Omental fat pad (tissue), 4 donors: Measurements from ENCODE around the gene ZFAND3. TPM values are rescaled to one million over a fixed set of nuclear protein-coding genes. Genes with fewer than 3 reads are reported as not detected.

Experiments
- ATAC-seq: fragments of 150-250 bp; one replicate; pipeline ENCODE4 v1.9.1; 2016; ENCODE audit warnings: mild to moderate bottlenecking, moderate library complexity; ENCODE audit not compliant: low FRiP score
- DNase-seq: peaks from one replicate; pipeline ENCODE4 v3.0.0-alpha.2; 2019; ENCODE audit warnings: low spot score
- CTCF ChIP-seq, 3 donors: fragments of 450-650 bp; IDR thresholded peaks; one replicate each; pipeline ENCODE4 v1.5.1; 2016 to 2017; ENCODE audit warnings: antibody characterized with exemption in 3 of 3, mild to moderate bottlenecking in 3 of 3, moderate library complexity in 2 of 3
- total RNA-seq, 4 donors: library from RNA; depleted of rRNA; stranded (reverse); fragments of >200 nt; gene quantifications; one replicate each; pipeline ENCODE4 v1.1.0, GENCODE V29; 2016

Gene ZFAND3
- total RNA-seq, 4 donors from 2014 or later = 28.8 to 43.8 (median 38.0) TPM

DNA sequence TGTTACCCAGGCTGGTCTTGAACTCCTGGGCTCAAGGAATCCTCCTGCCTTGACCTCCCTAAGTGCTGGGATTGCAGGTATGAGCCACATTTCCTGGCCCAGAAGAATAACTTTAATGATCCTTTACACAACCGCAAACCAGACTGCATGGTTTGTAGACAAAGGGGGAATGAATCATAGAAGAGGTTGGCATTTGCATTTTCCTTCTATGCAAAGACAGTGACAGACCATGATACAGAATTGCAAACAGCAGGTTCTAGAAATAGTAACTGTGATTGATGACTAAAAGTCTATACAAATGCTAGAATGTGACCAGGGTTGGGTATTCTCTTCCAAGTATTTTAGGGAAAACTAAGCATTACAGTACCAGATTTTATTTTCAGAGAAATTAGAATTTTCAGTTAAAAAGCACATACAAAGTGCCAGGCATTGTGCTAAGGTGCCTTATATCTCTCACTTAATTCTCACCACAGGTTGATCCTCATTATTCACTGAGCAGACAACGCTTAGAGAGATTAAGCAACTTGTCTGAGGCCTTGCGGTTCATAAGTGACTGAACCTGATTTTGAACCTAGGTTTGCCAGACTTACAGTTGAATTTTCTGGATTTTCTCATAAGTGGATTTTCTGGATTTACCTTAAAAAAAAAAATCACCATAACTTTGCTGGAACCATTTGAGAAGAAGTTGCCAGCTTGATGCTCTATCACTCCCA is 146.6 kb downstream of the ZFAND3 start:
- DNase-seq = no peak
- ATAC-seq = no peak
- no peak for TF ChIP-seq CTCF (IDR thresholded peaks at IDR 0.05)

DNA sequence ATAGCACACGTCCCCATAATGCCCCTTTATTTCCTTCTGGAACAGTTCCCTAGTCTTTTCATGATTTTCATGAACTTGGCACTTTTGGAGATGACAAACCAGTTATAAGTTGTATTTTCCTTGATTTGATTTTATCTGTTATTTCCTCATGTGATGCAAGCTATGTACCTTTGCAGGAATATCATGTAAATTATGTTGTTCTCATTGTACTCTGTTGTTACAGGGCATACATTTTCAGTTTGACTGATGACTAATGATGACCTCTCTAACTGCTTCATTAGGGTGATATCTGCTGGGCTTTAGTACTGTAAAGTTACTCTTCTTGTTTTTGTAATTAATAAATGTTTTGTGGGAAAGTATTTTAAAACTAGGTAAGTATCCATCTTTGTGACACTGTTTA is 147.3 kb downstream of the ZFAND3 start:
- no peak for DNase-seq
- no peak for TF ChIP-seq CTCF (IDR thresholded peaks at IDR 0.05)
- no peak for ATAC-seq

DNA sequence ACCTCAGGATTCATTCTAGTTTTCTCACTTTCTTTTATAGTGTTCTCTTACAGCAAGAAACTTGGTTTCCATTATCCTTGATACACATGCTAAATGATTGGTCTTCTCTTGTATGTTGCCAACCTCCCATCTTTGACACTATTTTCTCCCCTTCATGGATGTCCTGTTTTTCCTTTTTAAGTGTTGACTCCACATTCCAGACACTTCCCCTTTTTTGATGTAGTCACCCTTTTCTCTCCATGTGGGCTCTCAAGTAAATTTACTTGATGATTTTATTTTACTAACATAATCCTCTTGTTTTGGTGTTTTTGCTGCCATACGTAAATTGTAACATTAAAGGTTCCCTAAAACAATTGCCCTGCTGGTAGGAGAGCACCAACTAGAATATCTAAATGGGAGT is 148.1 kb downstream of the ZFAND3 start:
- no peak for ATAC-seq
- no peak for TF ChIP-seq CTCF (IDR thresholded peaks at IDR 0.05)
- DNase-seq = no peak

DNA sequence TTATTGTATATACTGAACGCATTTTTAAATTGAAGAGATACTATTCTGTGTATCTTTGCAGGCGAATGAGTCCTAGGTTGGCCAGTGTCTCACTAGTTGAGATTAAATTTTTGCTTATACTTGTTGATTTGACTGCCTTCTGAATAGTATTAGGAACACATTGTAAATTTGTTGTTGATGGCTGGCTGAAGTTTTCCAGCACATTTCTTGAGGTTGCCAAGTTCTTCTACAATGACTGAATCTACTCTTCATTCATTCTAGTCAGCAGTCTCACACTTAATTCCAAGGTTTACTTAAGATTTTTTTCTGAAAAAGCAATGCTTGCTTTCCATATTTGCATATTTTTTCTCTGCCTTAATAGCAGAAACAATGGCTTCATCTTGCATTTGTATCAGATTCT is 151.7 kb downstream of the ZFAND3 start:
- DNase-seq = no peak
- TF ChIP-seq CTCF (IDR thresholded peaks at IDR 0.05) = no peak
- no peak for ATAC-seq

GRCh38 chr6:37971711-37972390 is 152.3 kb downstream of the ZFAND3 start:
- no peak for TF ChIP-seq CTCF (IDR thresholded peaks at IDR 0.05)
- no peak for ATAC-seq
- no peak for DNase-seq

- DNase-seq = no peak
- TF ChIP-seq CTCF (IDR thresholded peaks at IDR 0.05) = no peak
- ATAC-seq = no peak
These were observed 153.6 kb downstream of the ZFAND3 start for GRCh38 chr6:37972994-37973757.
